HepG2 (cell line): Measurements from ENCODE around the gene P2RX7. TPM values are rescaled to one million over a fixed set of nuclear protein-coding genes. Genes with fewer than 3 reads are reported as not detected.
A peak's percentile ranks its signal among the peaks of the same experiment; 100 is the strongest.

ENCODE experiments used
- CENPBD1 ChIP-seq: sonication (generic); formaldehyde crosslinking; IDR thresholded peaks from 2 replicates; pipeline ENCODE4 v1.8.0; 2022; ENCODE audit warnings: missing genetic modification reagents, low read depth, mild to moderate bottlenecking, borderline replicate concordance
- EED ChIP-seq: sonication (generic); formaldehyde crosslinking; IDR thresholded peaks from 2 replicates; pipeline ENCODE4 v1.5.0; 2020; ENCODE audit warnings: mild to moderate bottlenecking, missing genetic modification reagents
- FLYWCH1 ChIP-seq: sonication (generic); formaldehyde crosslinking; IDR thresholded peaks from 2 replicates; pipeline ENCODE4 v1.8.1; 2023; ENCODE audit warnings: mild to moderate bottlenecking, missing genetic modification reagents
- KMT2A ChIP-seq: sonication (generic); formaldehyde crosslinking; IDR thresholded peaks from 2 replicates; pipeline ENCODE4 v1.4.0; 2020; ENCODE audit warnings: missing genetic modification reagents
- NR1H2 ChIP-seq: sonication (generic); formaldehyde crosslinking; IDR thresholded peaks from 2 replicates; pipeline ENCODE4 v1.8.1; 2022; ENCODE audit warnings: low read depth, missing genetic modification reagents, borderline replicate concordance
- RAD21 ChIP-seq: fragments of 450-650 bp; formaldehyde crosslinking; IDR thresholded peaks from 2 replicates; pipeline ENCODE4 v1.5.0; 2020; ENCODE audit warnings: mild to moderate bottlenecking
- SNRNP70 ChIP-seq: fragments of 200-400 bp; formaldehyde crosslinking; IDR thresholded peaks from 2 replicates; pipeline ENCODE4 v1.6.1; 2017; ENCODE audit warnings: mild to moderate bottlenecking, low read depth, low read length, moderate library complexity
- ZNF205 ChIP-seq: IDR thresholded peaks from 2 replicates; pipeline ENCODE4 v1.6.1; 2018; ENCODE audit warnings: missing biosample characterization, missing genetic modification reagents
- ZNF207 ChIP-seq: fragments of 450-650 bp; IDR thresholded peaks from 2 replicates; pipeline ENCODE4 v1.6.1; 2016; ENCODE audit warnings: antibody characterized with exemption, borderline replicate concordance
- ZNF264 ChIP-seq: sonication (generic); formaldehyde crosslinking; IDR thresholded peaks from 2 replicates; pipeline ENCODE4 v1.4.0; 2020; ENCODE audit warnings: missing genetic modification reagents
- ZNF354B ChIP-seq: sonication (generic); formaldehyde crosslinking; IDR thresholded peaks from 2 replicates; pipeline ENCODE4 v1.8.0; 2022; ENCODE audit warnings: mild to moderate bottlenecking, missing genetic modification reagents
- ZNF441 ChIP-seq: sonication (generic); formaldehyde crosslinking; IDR thresholded peaks from 2 replicates; pipeline ENCODE4 v1.7.0; 2021; ENCODE audit warnings: missing genetic modification reagents, borderline replicate concordance
- ZNF496 ChIP-seq: sonication (generic); formaldehyde crosslinking; IDR thresholded peaks from 2 replicates; pipeline ENCODE4 v1.8.1; 2023; ENCODE audit warnings: mild to moderate bottlenecking, moderate library complexity, missing genetic modification reagents; ENCODE audit not compliant: insufficient replicate concordance
- ZNF510 ChIP-seq: sonication (generic); formaldehyde crosslinking; IDR thresholded peaks from 2 replicates; pipeline ENCODE4 v1.4.0; 2020; ENCODE audit warnings: low read depth, mild to moderate bottlenecking, missing genetic modification reagents
- ZNF746 ChIP-seq: sonication (generic); formaldehyde crosslinking; IDR thresholded peaks from 2 replicates; pipeline ENCODE4 v1.8.0; 2022; ENCODE audit warnings: mild to moderate bottlenecking, missing genetic modification reagents
- ZNF775 ChIP-seq: sonication (generic); formaldehyde crosslinking; IDR thresholded peaks from 2 replicates; pipeline ENCODE4 v1.4.0; 2020; ENCODE audit warnings: missing genetic modification reagents, mild to moderate bottlenecking, moderate library complexity, borderline replicate concordance
- ZNF839 ChIP-seq: sonication (generic); formaldehyde crosslinking; IDR thresholded peaks from 2 replicates; pipeline ENCODE4 v1.4.0; 2020; ENCODE audit warnings: missing genetic modification reagents, mild to moderate bottlenecking, borderline replicate concordance
- polyA plus RNA-seq, 8 experiments: library from polyadenylated mRNA; depleted of rRNA in 3 of 8; stranded (reverse) in 7 of 8; unstranded in 1 of 8; fragments of >200 nt; fragmentation: Illumina TruSeq in 4 of 8; extraction: Trizol in 4 of 8; gene quantifications; 2 replicates each; pipeline versions ENCODE4 v1.2.1 to v1.2.3, GENCODE V29; 2011 to 2016; ENCODE audit warnings: low read depth in 4 of 8, missing spikeins in 1 of 8, mixed read lengths in 1 of 8; ENCODE audit not compliant: insufficient read depth in 1 of 8
- total RNA-seq, 5 experiments: library from RNA; depleted of rRNA; stranded (reverse); fragments of >200 nt; fragmentation: Illumina TruSeq; extraction: Trizol; gene quantifications; 2 replicates each; pipeline ENCODE4 v1.2.3, GENCODE V29; 2016; ENCODE audit warnings: low read depth in 1 of 5
- TF ChIP-seq, protein P1 (sequence below): sonication (generic); formaldehyde crosslinking; IDR thresholded peaks from 2 replicates; pipeline ENCODE4 v1.4.0; 2020; ENCODE audit warnings: missing genetic modification reagents
- TF ChIP-seq, protein P2 (sequence below): sonication (generic); formaldehyde crosslinking; conservative IDR thresholded peaks from 2 replicates; pipeline ENCODE4 v1.5.0; 2020; ENCODE audit warnings: missing genetic modification reagents
- TF ChIP-seq, protein P3 (sequence below): sonication (generic); formaldehyde crosslinking; IDR thresholded peaks from 2 replicates; pipeline ENCODE4; 2020; ENCODE audit warnings: missing genetic modification reagents, mild to moderate bottlenecking, borderline replicate concordance

P2RX7 gene
- total and polyA plus RNA-seq, 2 of the 13 experiments (the other 11 are each of a cell fraction or from before 2014, with no cell fraction given): 0.13 to 0.73 TPM

GRCh38 chr12:121209624-121210572, 77.2 kb downstream of the P2RX7 start, which contains the start of gene P2RX4 (continued):
- TF ChIP-seq, protein P1, sequence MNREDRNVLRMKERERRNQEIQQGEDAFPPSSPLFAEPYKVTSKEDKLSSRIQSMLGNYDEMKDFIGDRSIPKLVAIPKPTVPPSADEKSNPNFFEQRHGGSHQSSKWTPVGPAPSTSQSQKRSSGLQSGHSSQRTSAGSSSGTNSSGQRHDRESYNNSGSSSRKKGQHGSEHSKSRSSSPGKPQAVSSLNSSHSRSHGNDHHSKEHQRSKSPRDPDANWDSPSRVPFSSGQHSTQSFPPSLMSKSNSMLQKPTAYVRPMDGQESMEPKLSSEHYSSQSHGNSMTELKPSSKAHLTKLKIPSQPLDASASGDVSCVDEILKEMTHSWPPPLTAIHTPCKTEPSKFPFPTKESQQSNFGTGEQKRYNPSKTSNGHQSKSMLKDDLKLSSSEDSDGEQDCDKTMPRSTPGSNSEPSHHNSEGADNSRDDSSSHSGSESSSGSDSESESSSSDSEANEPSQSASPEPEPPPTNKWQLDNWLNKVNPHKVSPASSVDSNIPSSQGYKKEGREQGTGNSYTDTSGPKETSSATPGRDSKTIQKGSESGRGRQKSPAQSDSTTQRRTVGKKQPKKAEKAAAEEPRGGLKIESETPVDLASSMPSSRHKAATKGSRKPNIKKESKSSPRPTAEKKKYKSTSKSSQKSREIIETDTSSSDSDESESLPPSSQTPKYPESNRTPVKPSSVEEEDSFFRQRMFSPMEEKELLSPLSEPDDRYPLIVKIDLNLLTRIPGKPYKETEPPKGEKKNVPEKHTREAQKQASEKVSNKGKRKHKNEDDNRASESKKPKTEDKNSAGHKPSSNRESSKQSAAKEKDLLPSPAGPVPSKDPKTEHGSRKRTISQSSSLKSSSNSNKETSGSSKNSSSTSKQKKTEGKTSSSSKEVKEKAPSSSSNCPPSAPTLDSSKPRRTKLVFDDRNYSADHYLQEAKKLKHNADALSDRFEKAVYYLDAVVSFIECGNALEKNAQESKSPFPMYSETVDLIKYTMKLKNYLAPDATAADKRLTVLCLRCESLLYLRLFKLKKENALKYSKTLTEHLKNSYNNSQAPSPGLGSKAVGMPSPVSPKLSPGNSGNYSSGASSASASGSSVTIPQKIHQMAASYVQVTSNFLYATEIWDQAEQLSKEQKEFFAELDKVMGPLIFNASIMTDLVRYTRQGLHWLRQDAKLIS (CRISPR knock-in tag): no peak
- TF ChIP-seq ZNF775 (CRISPR knock-in tag) (no peak), CENPBD1 (no peak), ZNF205 (CRISPR knock-in tag) (peak; percentile 33; the same call in 1 of the 2 replicates), SNRNP70 (no peak), EED (CRISPR knock-in tag) (peak; percentile 77), FLYWCH1 (CRISPR knock-in tag) (no peak), KMT2A (CRISPR knock-in tag) (peak; percentile 64; the same call in 1 of the 2 replicates), NR1H2 (CRISPR knock-in tag) (no peak), RAD21 (CRISPR knock-in tag) (0 out of 2 replicates have a peak, but pooled peaks have one; percentile 30), ZNF441 (peak; percentile 83; the same call in 1 of the 2 replicates), ZNF354B (CRISPR knock-in tag) (no peak), ZNF510 (CRISPR knock-in tag) (no peak), ZNF496 (CRISPR knock-in tag) (no peak), ZNF839 (CRISPR knock-in tag) (0 out of 2 replicates have a peak, but pooled peaks have one; percentile 29), ZNF264 (no peak; the same call in 1 of the 2 replicates), ZNF746 (no peak), ZNF207 (no peak)
- TF ChIP-seq, protein P2, sequence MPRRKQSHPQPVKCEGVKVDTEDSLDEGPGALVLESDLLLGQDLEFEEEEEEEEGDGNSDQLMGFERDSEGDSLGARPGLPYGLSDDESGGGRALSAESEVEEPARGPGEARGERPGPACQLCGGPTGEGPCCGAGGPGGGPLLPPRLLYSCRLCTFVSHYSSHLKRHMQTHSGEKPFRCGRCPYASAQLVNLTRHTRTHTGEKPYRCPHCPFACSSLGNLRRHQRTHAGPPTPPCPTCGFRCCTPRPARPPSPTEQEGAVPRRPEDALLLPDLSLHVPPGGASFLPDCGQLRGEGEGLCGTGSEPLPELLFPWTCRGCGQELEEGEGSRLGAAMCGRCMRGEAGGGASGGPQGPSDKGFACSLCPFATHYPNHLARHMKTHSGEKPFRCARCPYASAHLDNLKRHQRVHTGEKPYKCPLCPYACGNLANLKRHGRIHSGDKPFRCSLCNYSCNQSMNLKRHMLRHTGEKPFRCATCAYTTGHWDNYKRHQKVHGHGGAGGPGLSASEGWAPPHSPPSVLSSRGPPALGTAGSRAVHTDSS (CRISPR knock-in tag): no peak
- TF ChIP-seq, protein P3, sequence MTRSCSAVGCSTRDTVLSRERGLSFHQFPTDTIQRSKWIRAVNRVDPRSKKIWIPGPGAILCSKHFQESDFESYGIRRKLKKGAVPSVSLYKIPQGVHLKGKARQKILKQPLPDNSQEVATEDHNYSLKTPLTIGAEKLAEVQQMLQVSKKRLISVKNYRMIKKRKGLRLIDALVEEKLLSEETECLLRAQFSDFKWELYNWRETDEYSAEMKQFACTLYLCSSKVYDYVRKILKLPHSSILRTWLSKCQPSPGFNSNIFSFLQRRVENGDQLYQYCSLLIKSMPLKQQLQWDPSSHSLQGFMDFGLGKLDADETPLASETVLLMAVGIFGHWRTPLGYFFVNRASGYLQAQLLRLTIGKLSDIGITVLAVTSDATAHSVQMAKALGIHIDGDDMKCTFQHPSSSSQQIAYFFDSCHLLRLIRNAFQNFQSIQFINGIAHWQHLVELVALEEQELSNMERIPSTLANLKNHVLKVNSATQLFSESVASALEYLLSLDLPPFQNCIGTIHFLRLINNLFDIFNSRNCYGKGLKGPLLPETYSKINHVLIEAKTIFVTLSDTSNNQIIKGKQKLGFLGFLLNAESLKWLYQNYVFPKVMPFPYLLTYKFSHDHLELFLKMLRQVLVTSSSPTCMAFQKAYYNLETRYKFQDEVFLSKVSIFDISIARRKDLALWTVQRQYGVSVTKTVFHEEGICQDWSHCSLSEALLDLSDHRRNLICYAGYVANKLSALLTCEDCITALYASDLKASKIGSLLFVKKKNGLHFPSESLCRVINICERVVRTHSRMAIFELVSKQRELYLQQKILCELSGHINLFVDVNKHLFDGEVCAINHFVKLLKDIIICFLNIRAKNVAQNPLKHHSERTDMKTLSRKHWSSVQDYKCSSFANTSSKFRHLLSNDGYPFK: no peak
